Measurements from ENCODE around the gene PSMB7.

The PSMB7 gene

GRCh38 chr9:124321416-124321815 lies 93.8 kb downstream of the PSMB7 start:
- DNase-seq, result no peak

DNA sequence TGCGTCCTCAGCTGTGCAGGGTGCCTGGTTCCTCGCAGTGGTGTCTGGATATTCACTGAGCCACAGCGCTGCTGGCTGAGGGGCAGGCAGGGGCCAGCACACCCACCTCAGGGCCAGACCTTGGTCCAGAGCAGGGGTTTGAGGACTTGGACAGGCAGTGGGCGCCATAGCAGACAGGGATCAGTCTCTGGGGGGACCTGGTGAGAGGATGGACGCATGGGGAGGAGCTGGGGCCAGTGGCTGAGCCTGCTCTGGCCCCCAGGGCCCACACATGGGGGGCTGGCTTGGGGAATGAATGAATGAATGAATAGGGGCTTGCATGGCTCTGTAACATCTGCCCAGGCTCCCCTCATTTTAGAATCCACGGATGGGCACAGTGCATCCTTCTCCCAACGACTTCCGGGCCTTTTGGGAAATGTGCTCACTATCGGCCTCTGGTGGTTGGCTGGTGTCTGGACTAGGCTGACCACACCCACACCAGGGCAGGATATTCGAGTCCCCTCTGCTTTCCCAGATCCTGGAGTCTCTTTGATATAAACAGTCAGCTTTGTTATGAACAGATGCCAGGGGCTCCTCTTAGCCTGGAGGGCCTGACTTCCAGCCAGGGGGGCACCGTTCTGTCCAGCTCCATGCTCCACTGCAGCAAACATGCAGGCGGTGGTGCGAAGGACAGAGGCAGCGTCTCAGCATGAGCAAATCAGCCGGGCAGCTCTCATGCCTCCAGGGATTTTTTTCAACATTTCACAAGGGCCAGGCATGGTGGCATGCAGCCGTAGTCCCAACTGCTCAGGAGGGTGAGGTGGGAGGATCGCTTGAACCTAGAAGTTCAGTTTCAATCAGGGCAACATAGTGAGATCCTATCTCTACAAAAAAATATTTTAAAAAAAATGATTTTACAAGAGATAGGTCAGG lies 94.9 kb downstream of the PSMB7 start:
- DNase-seq, result peak; percentile 50

DNA sequence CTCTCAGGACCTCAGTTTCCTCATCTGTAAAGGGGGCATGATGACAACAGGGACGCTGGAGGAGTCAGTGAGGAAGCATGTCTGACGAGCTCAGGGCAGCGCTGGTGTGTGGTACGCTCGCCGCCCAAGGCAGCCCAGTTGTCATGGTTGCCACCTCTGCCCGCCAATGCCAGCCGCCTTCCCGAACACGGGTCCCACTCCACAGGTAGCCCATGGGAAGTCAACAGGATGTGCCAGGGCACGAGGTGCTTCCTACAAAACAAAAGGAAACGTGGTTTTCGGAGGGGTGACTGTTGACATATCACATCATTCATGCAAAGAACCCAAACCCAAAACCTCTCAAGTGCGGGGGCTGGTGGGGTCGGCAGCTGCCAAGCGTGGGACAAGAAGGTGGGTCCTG lies 99.4 kb downstream of the PSMB7 start:
- DNase-seq, result no peak

DNA sequence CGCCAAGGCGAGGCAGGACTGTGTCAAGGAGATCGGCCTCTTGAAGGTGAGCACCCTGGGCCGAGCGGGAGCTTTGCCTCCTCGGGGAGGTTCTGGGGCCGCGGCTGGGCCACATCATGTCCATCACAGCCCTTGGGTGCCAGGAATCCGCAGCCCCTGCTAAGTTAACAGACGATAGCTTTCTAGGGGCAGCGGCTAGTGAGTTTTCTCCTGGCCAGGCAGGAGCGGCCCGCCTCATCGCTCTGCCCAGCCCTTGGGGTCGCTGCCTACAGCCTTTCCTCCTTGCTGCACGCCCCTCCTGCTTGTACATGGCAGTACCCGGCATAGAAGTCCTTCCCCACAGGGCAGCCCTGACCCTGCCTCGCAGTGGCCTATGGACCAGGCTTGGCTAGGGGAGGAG lies 101.3 kb downstream of the PSMB7 start:
- DNase-seq, result no peak

- DNase-seq, result peak; percentile 31
Measured at GRCh38 chr9:124312290-124313265, 102.7 kb downstream of the PSMB7 start.

- DNase-seq, result no peak
Measured at GRCh38 chr9:124311283-124311682, 104.0 kb downstream of the PSMB7 start.

DNA sequence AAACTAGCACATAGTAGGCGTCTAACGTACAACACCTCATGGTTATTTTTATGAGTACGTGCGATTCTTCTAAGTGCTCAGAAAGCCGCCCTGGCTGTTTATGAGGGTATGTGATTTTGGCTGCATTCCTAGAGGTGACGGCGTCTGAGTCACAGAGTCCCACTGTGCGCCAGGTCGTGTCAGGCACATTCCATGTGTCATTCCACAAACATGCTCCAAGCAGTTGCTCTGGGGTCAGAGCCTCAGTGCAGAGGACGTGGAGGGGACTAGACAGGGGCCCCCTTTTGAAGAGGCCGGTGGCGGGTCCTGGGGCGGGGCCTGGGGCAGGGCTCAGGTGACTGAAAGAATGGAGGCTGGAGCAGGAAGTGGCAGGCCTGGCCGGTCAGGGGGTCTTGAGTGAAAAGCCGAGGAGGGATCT lies 105.6 kb downstream of the PSMB7 start:
- DNase-seq, result no peak

GRCh38 chr9:124308606-124309491 lies 106.4 kb downstream of the PSMB7 start:
- no peak for DNase-seq

- no peak for DNase-seq
Measured at GRCh38 chr9:124307379-124308030, 107.7 kb downstream of the PSMB7 start.

DNA sequence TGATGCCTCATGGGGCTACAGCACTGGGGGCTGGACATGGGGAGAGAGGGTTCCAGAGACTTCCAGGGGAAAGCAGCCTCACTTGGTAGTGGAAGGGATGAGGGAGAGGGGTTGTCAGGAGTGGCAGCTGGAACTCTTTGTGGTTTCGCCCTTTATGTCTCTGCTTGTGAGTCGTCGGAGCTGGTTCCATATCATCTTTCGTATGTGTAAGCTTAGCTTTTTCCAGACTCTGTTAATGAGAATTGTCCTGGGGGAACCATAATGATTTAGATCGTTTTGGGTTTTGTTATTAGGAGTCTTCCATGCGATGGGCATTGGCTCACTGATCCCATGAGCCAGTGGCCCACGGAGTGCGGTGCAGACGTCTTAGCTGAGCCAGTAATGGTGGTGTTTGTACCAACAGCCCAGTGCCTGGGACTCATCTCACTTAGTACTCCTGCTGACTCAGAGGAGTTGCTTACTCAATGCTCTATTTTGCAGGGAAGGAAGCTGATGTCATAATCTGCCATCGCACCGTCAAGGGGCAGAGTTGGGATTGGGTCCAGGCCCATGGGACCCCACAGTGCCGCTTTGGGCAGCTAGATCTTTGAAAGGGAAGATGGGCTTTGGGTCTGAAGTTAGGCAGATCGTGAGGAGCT lies 109.0 kb downstream of the PSMB7 start:
- no peak for DNase-seq

DNA sequence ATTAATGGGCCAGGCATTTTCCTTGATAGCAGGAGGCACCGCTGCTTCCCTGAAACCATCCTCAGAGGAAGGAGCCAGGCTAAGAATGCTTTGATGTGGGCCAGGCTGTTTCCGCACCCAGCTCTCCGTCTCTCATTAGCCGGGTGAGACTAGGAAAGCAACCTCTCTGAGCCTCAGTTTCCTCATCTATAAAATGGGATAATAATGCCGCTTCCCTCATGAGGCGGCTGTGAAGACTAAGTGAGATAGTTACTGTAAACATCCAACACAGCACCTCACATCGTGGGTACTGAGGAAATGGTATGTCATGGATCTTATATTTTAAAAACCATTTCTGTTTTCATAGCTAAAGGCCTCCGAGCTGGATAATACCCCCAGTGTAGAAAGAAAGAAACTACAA lies 111.0 kb downstream of the PSMB7 start:
- no peak for DNase-seq

DNA sequence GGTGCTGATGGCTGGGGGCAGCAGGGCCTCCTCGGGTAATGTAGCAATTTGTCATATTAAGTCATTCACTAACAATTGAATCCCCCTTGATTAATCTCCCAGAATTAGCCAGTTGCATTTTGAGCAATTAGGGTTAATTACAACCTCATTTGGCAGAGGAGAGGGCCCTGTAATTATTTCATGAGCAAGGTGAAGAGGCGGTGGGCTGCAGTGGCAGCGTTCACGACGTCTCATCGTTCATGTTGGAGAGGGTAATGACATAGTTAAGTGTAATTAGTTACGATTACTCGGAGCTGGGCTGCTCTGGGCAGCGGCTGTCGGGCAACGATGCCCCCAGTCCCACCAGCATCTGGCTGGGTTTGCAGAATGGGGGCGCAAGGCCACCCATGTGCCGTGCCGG lies 111.5 kb downstream of the PSMB7 start:
- no peak for DNase-seq

Measured in midbrain (tissue), 1 donor.